CD4-positive, alpha-beta T cell treated with Interleukin-2 at 100 ng/mL for 4 hours (primary cell): ENCODE measurements around the gene SZT2.
"Not testable (repeated sequence)": the region's sequence is repeated elsewhere in the genome, so short reads cannot be mapped to it uniquely, and the experiment has no call there.

Source experiments
- DNase-seq: peaks from one replicate; pipeline ENCODE4 v3.0.0-alpha.2; 2020; ENCODE audit warnings: low spot score

The SZT2 gene

DNA sequence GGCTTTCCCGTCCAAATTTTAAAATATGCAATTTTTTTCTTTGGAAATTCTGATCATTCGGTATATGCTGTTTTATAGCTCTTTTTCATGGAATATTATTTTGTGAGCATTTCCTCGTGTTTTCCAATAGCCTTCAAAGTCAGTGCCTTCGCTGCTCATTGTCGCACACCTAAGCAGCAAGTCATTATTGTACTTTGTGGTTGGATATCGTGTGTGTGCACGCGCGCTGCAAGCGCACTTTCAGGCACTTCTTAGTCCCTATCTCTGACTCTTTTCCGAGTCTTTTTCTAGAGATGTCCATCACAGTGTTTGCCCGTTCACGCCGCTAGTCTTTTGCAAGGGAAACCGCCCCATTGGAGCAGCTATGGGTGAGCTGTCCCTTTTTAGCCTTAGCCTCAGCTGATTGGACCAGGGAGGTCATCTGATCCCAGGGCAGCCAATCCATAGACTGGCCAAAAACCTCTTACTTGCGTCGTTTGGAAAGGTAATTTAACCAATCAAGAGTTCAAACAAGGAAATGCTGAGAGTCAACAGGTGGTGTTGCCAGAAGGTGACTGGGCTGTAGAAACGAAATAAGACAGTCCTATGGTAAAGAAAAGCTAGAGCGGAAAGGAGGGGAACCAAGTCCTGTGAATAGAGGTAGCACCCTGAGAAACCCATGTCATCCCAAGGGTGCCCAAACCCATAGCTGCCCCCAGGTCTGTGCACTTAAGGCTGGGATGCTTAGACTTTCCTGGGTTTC is 64.7 kb downstream of the SZT2 start:
- DNase-seq: peak; percentile 74

- no peak for DNase-seq
These were observed 65.7 kb downstream of the SZT2 start for GRCh38 chr1:43455213-43455889.

DNA sequence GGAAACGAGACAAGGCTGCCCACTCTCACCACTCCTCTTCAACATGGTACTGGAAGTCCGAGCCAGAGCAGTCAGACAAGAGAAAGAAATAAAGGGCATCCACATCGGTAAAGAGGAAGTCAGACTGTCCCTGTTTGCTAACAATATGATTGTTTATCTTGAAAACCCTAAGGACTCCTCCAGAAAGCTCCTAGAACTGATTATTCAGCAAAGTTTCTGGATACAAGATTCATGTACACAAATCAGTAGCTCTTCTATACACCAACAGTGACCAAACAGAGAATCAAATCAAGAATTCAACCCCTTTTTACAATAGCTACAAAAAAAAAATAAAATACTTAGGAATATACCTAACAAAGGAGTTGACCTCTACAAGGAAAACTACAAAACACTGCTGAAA is 68.7 kb downstream of the SZT2 start:
- not testable (repeated sequence) for DNase-seq

DNA sequence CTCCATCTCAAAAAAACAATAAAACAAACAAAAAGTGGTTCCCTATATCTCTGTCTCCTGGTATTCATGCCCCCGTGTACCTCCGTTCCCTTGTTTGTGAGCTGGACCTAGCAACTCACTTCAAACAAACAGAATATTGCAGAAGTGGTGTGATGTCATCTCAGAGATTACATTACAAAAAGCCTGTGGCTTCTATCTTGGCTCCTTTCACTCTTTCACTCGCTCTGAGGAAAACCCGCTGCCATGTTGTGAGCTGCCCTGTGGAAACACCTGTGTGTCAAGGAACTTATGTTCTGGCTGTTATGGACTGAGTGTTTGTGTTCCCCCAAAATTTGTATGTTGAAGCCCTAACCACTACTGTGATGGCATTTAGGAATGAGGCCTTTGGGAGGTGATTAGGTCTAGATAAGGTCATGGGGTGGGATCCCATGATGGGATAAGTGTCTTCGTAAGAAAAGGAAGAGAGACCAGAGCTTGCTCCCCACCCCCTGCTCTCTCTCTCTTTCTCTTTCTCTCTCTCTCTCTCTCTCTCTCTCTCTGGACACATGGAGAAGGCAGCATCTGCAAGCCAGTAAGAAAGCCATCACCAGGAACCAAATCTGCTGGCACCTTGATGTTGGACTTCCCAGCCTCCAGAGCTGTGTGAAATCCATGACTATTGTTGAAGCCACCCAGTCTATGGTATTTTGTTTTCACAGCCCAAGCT is 71.4 kb downstream of the SZT2 start:
- DNase-seq: no peak

DNA sequence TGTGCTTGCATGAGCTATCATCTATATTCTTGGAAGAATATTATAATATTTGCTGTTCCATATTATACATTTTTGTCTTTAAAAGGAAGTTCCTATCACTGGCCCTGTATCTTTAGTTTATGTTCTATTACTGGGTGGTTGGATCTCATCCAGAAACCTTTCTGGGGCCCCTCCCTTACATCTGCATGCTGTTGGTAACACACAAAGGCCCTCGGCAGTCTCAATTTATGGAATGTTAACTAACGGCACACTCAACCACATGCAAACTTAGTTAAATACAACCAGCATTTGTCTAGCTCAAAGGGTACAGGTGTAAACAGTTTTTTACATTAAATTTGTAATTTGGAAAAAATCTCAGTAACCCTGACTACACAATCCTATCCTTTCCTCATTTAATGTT is 73.8 kb downstream of the SZT2 start:
- DNase-seq: no peak

GRCh38 chr1:43464681-43465504 is 75.2 kb downstream of the SZT2 start:
- DNase-seq: no peak

GRCh38 chr1:43465505-43466067 is 75.9 kb downstream of the SZT2 start:
- DNase-seq: no peak

- no peak for DNase-seq
These were observed 76.7 kb downstream of the SZT2 start for GRCh38 chr1:43466403-43466802.

- DNase-seq: no peak
These were observed 78.7 kb downstream of the SZT2 start for GRCh38 chr1:43468414-43468813.

- no peak for DNase-seq
These were observed 80.2 kb downstream of the SZT2 start for GRCh38 chr1:43469932-43470331.

- DNase-seq: no peak
These were observed 82.4 kb downstream of the SZT2 start for GRCh38 chr1:43472087-43472462.

DNA sequence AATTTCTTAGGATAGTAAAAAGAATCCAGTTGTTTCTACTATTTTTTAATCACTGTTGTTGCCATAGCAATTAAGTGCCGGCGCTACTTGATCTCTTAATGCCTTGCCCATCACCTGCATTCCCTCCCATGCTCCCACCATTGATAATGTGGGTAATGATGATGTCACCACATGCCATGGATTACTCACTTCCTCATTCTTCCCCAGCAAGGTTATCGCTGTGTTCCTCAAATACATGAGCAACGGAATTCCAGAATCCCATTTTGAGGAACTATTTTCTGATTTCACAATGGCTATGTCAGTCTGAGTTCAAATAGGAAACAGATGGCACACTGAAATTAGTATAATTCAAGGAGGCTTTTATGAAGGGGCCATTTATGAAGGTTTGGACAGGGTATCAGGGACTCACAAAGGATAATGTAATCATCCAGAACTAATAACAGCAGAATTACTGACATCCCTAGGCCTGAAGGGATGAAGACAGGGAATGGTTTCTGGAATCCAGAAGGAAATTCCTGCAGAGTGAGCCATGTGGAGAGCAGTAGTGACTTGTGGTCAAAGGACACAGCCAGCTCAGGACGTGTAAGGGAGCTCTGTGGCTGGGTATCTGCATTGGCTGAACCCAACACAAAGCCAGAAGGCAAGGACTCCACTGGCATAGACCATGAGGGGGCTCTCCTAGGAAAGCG is 82.9 kb downstream of the SZT2 start:
- DNase-seq: not testable (repeated sequence)

DNA sequence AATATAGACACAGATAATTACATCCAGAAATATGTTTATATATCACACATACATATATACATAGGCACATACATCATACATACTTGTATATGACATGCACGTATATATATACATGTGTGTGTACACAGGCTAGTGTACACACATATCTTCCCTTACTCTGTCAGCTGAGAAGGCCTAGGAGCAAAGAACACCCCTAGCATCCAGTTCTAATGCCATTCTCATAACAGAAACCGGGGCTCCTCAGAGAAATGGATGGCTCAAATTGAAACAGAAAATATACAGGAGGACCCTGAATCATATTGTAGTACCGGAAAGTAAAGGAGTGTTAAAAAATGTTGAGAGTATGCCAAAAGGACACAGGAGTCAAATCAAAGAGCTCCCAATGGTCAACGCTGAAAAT is 83.8 kb downstream of the SZT2 start:
- DNase-seq: no peak

DNA sequence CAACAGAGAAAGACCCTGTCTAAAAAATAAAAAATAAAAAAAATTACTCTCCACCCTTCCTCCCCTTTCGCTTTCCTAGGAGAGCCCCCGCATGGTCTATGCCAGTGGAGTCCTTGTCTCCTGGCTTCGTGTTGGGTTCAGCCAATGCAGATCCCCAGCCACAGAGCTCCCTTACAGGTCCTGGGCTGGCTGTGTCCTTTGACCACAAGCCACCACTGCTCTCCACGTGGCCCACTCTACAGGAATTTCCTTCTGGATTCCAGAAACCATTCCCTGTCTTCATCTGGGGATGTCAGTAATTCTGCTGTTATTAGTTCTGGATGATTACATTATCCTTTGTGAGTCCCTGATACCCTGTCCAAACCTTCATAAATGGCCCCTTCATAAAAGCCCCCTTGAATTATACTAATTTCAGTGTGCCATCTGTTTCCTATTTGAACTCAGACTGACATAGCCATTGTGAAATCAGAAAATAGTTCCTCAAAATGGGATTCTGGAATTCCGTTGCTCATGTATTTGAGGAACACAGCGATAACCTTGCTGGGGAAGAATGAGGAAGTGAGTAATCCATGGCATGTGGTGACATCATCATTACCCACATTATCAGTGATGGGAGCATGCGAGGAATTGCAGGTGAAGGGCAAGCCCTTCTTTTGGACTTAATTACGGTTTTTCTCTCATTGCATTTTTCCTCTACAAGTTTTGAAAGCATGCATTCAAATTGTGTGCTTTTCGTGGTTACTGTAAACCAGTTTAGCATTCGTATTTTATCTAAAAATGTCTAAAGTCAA is 86.1 kb downstream of the SZT2 start:
- not testable (repeated sequence) for DNase-seq

DNA sequence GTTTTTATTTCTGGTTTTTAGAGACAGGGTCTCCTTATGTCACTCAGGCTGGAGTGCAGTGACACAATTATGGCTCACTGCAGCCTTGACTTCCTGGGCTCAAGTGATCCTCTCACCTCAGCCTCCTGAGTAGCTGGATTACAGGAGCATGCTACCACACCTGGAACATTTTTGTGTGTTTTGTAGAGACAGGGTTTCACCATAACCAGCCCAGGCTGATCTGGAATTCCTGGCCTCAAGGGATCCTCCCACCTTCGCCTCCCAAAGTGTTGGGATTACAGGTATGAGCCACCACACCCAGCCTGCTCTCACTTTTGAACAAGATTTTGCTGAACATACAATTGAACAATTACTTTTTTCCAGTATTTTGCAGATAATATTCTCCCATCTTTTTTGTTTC is 88.0 kb downstream of the SZT2 start:
- DNase-seq: no peak

- DNase-seq: no peak
These were observed 89.7 kb downstream of the SZT2 start for GRCh38 chr1:43479414-43479813.

DNA sequence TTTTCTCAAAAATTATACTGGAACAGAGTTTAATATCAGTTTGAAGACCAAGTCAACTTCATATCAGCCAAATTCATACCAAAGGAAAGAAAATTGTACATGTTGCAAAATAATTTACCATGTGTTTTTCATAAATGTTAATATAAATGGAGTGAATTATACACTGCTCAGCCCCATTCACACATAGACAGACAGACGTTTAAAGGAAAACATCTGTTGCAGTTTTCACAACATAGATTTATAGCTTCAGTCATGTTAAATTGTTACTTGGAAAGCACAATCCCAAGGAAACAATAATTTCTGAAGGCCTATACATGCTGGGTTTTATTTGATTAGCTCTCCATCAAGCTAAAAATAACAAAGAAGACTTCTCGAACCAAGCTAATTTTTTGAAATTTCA is 91.8 kb downstream of the SZT2 start:
- no peak for DNase-seq

DNA sequence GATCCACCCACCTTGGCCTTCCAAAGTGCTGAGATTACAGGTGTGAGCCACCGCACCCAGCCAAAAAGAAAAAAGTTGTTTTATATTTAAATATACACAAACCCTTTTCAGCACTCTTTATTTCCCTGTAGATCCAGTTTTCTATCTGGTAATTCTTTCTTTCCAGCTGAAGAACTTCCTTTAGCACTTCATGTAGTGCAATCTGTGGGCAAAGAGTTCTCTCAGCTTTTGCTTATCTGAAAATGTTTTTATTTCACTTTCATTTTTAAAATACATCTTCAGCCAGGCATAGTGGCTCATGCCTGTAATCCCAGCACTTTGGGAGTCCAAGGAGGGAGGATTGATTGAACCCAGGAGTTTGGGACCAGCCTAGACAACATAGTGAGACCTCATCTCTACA is 92.5 kb downstream of the SZT2 start:
- no peak for DNase-seq

GRCh38 chr1:43484367-43484766 is 94.7 kb downstream of the SZT2 start:
- no peak for DNase-seq

DNA sequence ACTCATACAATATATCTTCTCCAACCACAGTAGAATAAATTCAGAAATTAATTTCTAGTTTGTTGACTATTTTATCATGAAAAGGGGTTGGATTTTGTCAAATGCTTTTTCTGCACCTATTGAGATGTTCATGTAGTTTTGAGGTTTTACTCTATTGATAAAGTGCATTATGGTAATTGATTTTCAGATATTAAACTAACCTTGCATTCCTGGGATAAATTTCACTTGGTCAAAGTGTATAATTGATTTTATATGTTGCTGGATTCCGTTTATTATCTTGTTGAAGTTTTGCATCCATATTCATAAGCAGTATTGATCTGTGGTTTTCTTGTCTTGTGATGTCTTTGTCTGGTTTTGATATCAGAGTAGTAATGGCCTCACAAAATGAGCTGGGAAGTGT is 98.5 kb downstream of the SZT2 start:
- DNase-seq: no peak

- DNase-seq: no peak
These were observed 101.4 kb downstream of the SZT2 start for GRCh38 chr1:43491061-43491460.
